Stimulated activated CD4-positive, alpha-beta T cell treated with anti-CD3 and anti-CD28 coated beads, Interleukin-12 subunit alpha, Interleukin-12 subunit beta, amount 100 ng/mL, for 4 hours (primary cell): ENCODE measurements around the gene FHIT.
"Not testable (repeated sequence)": the region's sequence is repeated elsewhere in the genome, so short reads cannot be mapped to it uniquely, and the experiment has no call there.

Source experiments
- DNase-seq: peaks from one replicate; pipeline ENCODE4 v3.0.0-alpha.2; 2020

The FHIT gene

GRCh38 chr3:60696428-60697125, 554.7 kb downstream of the FHIT start:
- DNase-seq: no peak

DNA sequence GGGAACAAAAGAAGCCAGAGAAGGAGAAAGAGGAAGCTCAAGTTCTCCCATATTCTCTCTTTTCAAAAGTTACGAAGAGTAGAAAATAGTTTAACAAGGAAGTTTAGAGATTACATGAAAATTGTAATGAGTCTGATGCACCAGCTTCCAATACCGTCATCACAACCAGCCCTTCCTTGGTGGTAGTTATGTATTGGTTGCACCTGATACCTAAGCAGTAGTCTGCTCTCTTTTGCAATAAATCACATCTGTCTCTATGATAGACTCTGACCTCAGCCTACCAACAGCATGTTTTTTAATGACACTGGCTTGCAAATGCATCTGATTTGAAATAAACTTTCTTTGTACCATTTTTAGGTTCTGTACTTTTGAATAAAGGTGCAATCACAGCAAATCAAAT, 575.8 kb downstream of the FHIT start:
- DNase-seq: no peak

GRCh38 chr3:60674870-60675269, 576.4 kb downstream of the FHIT start:
- DNase-seq: no peak

DNA sequence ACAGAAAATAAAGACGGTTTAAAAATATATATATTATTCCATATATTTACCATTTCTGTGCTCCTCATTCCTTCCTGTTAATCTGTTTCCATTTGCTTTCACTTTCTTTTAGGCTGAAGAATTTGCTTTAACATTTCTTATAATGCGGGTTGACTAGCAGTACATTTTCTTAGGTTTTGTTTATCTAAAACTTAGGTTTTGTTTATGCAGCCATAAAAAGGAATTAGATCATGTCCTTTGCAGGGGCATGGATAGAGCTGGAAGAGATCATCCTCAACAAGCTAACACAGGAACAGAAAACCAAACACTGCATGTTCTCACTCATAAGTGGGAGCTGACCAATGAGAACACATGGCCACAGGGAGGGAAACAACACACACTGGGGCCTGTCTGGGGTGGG, 578.1 kb downstream of the FHIT start:
- DNase-seq: no peak

GRCh38 chr3:60672337-60672736, 578.9 kb downstream of the FHIT start:
- not testable (repeated sequence) for DNase-seq

DNA sequence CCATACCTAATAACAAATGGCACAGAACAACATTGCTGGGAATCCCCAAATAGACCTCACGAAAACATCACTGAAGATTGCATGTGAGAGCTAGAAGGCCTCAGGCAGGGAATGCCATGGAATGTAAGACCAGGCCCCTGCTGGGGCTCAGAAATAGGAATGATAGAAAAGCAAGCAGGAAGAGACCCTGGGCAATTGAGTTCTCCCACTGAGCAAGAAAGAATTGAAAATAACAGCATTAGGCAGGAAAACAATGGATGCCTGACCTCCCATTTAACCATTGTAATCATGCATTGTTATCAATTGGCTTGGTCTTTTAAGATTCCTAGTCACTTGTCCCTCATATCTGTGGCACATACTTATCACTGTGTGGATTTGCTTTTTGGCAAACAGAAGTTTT, 581.6 kb downstream of the FHIT start:
- DNase-seq: no peak

DNA sequence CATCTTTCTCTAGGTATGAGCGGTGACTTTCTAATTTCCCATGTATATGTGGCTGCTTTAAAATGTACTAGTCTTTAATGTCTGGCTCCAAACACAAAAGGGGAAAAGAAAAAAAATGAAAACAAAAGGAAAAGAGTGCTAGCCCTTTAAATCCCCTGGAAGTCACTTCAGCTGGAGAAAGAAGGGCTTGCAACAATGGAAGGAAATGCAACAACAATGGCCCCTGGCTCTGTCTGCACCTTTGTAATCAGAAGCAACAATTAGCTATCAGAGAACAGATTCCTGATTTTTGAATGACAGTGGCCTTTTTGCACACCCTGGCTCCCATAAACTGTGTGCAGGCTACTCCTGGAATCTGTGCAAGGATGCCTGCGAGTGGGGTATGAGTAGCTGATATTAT, 591.2 kb downstream of the FHIT start:
- no peak for DNase-seq

GRCh38 chr3:60659098-60659497, 592.2 kb downstream of the FHIT start:
- DNase-seq: no peak

- DNase-seq: no peak
Observed at GRCh38 chr3:60657972-60658371, 593.3 kb downstream of the FHIT start.

DNA sequence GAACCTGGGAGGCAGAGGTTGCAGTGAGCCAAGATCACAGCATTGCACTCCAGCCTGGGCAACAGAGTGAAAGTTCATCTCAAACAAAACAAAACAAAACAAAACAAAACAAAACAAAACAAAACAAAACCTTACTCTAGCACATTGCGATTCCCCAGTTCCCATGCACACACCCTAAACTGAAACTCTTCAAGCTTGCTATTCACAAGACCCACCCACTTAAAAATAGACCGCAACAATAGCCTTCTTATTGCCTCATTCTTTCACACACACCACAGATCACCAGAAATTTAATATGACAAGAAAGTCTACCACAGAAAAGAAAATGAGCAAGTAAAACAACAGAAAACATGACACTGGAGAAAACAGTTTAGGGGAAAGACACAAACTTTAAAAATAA, 598.4 kb downstream of the FHIT start:
- DNase-seq: no peak

DNA sequence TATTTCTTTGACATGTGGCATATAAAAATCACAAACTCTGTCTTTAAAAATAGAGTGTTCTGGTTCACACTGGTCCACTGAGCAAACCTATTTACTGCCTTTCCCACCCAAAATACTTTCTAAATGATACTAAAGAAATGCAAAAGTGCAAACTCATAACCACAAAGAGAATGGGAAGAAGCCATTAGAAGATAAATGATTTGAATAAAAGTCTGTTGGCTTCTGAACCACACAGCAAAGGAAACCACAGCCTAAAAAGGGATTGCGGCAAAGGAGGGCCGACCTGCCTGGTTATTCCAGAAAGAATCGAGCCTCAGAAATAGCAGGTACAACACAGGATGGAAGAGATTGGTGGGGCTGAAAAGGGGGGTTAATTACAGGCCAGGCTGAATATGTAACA, 599.5 kb downstream of the FHIT start:
- DNase-seq: no peak

DNA sequence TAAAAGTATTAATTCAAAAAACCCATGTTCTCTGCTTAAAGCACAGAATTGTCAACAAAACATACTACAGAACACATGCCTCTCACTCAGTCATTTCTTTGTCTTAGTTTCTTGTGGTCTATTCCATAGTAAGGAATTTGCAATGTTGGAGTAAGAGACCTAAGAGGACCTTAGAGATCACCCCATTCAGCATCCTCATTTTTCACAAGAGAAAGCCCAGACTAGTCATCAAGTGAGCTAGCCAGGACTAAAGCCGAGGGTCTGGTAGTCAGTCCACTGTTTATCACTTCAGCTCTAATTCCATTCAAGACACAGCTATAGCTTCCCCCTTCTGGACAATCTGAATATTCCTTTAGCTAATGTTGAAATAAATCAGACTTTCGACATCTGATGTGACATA, 601.1 kb downstream of the FHIT start:
- no peak for DNase-seq

DNA sequence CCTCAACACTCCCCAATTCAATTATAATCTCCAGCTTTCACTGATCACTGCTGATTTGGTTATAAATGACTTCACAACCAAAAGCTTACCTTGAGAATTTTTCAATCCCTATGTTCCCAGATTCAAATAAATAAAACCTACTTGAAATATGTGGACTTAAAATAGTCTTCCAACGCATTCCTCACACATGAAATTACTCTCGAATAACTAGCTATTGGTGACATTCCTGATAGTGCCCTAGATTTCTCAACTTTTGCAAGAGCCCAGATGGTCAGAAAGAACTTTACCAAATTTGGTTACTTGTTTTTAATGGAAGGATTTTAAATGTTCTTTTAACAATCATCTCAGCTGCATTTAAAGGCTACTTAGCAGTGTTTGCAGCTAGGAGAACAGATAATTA, 605.5 kb downstream of the FHIT start:
- no peak for DNase-seq

GRCh38 chr3:60643831-60644230, 607.4 kb downstream of the FHIT start:
- no peak for DNase-seq

DNA sequence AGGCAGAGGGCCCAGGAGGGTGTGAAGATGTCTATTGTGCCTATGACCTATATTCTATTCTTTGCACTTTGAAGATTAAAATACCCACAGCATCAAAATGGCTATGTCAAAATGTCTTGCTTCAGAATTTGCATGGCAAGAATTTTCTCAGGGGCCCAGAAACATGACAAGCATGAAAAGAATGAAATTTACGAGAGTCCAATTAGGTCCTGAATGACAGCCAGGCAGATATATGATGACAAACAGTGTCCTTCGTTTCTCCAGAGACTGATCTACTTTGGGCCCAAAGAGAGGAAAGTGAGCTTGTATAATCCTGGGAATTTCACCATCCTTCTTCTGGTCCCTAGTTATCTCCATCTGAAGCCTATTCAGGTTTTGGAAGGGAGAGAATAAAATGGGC, 609.9 kb downstream of the FHIT start:
- DNase-seq: no peak

GRCh38 chr3:60636846-60637245, 614.4 kb downstream of the FHIT start:
- no peak for DNase-seq

DNA sequence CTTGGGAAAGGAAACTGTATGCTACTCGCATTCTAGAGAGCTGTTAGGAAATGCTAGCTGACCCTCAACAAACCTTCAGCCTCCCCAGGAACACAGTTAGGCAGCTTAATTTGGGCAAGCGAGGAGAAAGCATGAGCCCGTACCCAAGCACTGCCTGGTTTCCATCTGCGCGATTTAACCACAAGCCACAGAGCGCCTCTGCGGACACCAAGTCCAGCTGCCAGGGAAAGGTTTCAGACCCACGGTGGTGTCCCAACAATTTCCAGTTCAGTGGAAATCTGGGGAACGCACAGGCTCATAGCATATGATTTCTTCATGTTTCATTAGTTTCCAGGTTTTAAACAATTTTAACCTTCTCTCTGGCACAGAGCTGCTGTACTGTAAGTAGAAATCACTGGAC, 617.6 kb downstream of the FHIT start:
- DNase-seq: no peak

- DNase-seq: no peak
Observed at GRCh38 chr3:60631509-60631908, 619.7 kb downstream of the FHIT start.

- no peak for DNase-seq
Observed at GRCh38 chr3:60630953-60631352, 620.3 kb downstream of the FHIT start.

DNA sequence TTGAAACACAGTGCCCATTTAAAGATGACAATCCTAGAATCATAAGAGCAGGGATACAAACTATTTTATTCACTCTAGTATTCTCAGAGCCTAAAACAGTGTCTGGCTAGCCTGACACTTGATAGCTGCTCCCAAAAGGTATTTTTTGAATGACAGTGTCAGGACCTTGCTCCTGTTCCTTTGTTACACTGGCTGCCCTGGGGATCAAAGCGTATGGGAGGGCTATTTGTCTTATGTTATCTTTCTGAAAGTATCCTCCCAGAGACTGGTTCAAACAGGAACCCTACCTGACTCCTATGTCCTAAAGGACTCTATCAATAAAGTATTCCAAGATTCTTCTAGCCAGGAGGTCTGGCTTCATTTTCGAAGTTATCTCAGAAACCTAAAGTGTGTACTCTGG, 621.4 kb downstream of the FHIT start:
- no peak for DNase-seq

DNA sequence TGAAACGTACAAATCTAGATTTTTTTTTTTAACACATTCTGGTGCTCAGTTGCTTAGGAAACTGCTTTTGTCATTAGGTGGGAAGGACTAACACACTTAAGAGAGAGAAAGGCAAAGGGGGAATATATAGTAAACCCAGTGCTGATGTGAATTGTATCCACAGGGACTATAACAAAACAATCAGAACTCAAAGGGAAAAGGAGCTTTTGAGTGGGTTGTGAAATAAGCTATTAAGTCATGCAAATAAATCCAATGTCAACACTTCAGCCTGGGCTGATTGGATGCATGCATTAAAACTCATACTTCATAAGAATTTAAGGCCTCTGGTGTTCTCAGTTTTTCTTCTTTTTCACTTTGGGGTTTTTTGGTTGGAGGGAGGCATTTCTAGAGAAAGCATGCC, 628.9 kb downstream of the FHIT start:
- no peak for DNase-seq

DNA sequence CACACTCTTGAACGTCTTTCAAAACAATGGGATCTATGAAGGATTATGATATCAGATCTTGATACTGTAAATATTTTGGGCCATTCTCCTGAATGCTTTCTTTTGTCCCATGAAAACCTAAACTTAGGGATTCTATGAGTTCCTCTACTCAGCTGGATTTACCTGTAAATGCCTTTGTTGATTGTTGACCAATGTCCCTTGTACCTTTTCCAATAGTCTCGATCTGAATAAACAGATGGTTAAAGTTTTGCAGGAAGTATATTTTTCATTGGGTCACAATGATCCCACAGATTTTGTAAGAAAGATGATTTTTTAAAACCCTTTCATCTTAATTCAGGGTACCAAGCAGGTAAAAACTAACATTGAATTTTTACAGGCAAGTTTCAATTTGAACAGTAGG, 634.1 kb downstream of the FHIT start:
- DNase-seq: no peak

DNA sequence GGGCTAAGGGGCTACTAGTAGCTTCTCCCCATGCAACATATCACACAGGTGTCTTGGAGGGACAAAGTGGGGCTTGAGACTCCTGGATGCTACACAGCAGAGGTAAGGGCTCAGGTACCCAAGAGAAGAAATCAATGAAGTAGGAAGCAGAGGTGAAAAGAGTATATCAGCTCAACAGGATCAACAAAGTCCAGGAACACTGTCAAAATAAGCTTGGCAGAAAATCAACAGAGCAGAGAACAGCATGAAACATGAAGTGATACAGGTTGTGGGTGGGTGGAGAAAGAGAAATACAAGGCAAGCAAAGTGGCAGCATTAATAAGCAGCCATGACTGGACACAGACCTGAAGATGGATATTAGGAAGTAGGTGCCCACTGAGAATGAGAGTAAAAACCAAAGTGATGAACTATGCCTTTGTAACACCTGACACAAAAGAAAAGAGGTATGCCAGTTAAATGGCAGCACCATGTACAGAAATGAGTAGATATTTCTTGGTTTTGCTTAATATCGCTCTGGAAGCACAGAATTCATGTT, 637.4 kb downstream of the FHIT start:
- DNase-seq: no peak

- DNase-seq: no peak
Observed at GRCh38 chr3:60610441-60611112, 640.7 kb downstream of the FHIT start.

DNA sequence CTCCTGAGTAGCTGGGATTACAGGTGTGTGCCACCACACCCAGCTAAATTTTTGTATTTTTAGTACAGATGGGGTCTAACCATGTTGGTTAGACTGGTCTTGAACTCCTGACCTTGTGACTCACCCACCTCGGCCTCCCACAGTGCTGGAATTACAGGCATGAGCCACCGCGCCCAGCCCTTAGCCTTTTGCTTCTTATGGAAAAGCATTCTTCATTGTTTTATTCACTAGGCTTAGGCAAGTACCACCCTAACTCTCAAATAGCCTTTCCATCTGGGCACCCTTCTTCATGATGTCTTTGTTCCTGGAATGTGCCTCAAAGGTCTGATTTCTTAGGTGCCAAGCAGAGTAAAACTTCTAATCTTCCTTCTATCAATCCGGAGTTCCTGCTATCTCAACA, 641.8 kb downstream of the FHIT start:
- no peak for DNase-seq
